Measurements from ENCODE around the gene WASF2.
A peak's percentile ranks its signal among the peaks of the same experiment; 100 is the strongest.

Gene WASF2

GRCh38 chr1:27521861-27522431 is 32.0 kb upstream of the WASF2 start:
- no peaks in the 10 kb centered on the region for H3K9me3 ChIP-seq (ENCODE audit: control insufficient read depth, low read length)
- no peaks in the 10 kb centered on the region for H3K36me3 ChIP-seq (ENCODE audit: control insufficient read depth, insufficient read depth, low read length)
- peak overlapping the region; percentile 69 for H3K4me3 ChIP-seq (ENCODE audit: insufficient read depth, low read depth, low read length, poor library complexity, severe bottlenecking)
- no peak for DNase-seq
- no peaks in the 10 kb centered on the region for H3K27me3 ChIP-seq (replicated peaks; ENCODE audit: control insufficient read depth, insufficient read depth, low read length, poor library complexity, severe bottlenecking)
- H3K4me1 ChIP-seq (ENCODE audit: control insufficient read depth, insufficient read depth, low read length, poor library complexity, severe bottlenecking), result peaks cover 52% of the 10 kb centered on the region
- peak overlapping the region; percentile 77 for H3K27ac ChIP-seq (ENCODE audit: insufficient read depth, low read length, poor library complexity, severe bottlenecking)

- Histone ChIP-seq H3K27ac (ENCODE audit: insufficient read depth, low read length, poor library complexity, severe bottlenecking) (peak overlapping the region; percentile 77), H3K4me3 (ENCODE audit: insufficient read depth, low read depth, low read length, poor library complexity, severe bottlenecking) (peak overlapping the region; percentile 69), H3K4me1 (ENCODE audit: control insufficient read depth, insufficient read depth, low read length, poor library complexity, severe bottlenecking) (peaks cover 46% of the 10 kb centered on the region), H3K9me3 (ENCODE audit: control insufficient read depth, low read length) (no peaks in the 10 kb centered on the region), H3K36me3 (ENCODE audit: control insufficient read depth, insufficient read depth, low read length) (no peaks in the 10 kb centered on the region), H3K27me3 (replicated peaks; ENCODE audit: control insufficient read depth, insufficient read depth, low read length, poor library complexity, severe bottlenecking) (no peaks in the 10 kb centered on the region)
- peak in 1 of 3 donors; percentile 29 for DNase-seq
Observed at GRCh38 chr1:27521336-27521831, 31.4 kb upstream of the WASF2 start.

DNA sequence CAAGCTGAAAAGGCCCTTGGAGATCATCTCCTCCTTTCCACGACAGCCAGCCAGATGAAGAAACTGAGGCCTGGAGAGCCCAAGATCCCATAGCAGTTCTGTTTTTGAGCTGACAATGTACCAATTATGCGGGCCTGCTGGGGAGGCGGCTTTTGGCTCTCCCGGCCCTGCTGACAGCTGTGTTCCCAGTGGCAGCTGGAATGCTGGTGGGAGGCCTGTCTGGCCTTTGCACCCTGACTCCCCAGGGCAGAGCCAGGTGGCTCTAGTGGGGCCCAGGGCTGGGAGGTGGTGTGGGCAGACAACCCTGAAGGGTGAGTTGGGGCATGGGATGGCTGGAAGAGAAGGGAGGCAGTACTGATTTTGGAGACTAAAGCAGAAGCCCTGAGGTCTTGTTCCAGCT is 30.7 kb upstream of the WASF2 start:
- no peak for DNase-seq
- H3K27ac ChIP-seq (ENCODE audit: insufficient read depth, low read length, poor library complexity, severe bottlenecking), result peak overlapping the region; percentile 77
- H3K4me1 ChIP-seq (ENCODE audit: control insufficient read depth, insufficient read depth, low read length, poor library complexity, severe bottlenecking), result peaks cover 39% of the 10 kb centered on the region
- no peaks in the 10 kb centered on the region for H3K36me3 ChIP-seq (ENCODE audit: control insufficient read depth, insufficient read depth, low read length)
- H3K9me3 ChIP-seq (ENCODE audit: control insufficient read depth, low read length), result no peaks in the 10 kb centered on the region
- no peak overlapping the region for H3K4me3 ChIP-seq (ENCODE audit: insufficient read depth, low read depth, low read length, poor library complexity, severe bottlenecking)
- H3K27me3 ChIP-seq (replicated peaks; ENCODE audit: control insufficient read depth, insufficient read depth, low read length, poor library complexity, severe bottlenecking), result no peaks in the 10 kb centered on the region

GRCh38 chr1:27519331-27520258 is 29.6 kb upstream of the WASF2 start:
- Histone ChIP-seq H3K27me3 (replicated peaks; ENCODE audit: control insufficient read depth, insufficient read depth, low read length, poor library complexity, severe bottlenecking) (no peaks in the 10 kb centered on the region), H3K4me1 (ENCODE audit: control insufficient read depth, insufficient read depth, low read length, poor library complexity, severe bottlenecking) (peaks cover 28% of the 10 kb centered on the region), H3K27ac (ENCODE audit: insufficient read depth, low read length, poor library complexity, severe bottlenecking) (no peak overlapping the region), H3K36me3 (ENCODE audit: control insufficient read depth, insufficient read depth, low read length) (no peaks in the 10 kb centered on the region), H3K4me3 (ENCODE audit: insufficient read depth, low read depth, low read length, poor library complexity, severe bottlenecking) (no peak overlapping the region), H3K9me3 (ENCODE audit: control insufficient read depth, low read length) (no peaks in the 10 kb centered on the region)
- DNase-seq, result no peak

DNA sequence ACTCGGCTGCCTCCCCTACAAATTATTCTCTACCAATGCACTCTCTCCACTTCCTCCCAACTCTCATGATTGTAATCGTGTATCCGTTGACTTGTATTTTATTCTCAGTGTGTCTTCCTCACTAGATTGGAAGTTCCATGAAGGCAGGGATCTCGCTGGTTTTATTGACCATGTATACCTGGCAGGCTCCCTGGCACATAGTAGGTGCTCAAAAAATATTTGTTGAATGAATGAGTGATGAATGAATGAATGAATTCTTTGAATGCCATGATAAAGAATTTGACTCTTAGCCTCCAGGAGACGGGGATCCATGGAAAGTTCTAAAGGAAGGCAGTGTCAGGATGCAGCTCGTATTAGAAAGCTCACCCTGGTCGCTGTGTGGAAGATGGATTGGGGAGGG is 28.8 kb upstream of the WASF2 start:
- H3K27ac ChIP-seq (ENCODE audit: insufficient read depth, low read length, poor library complexity, severe bottlenecking), result no peak overlapping the region
- H3K27me3 ChIP-seq (replicated peaks; ENCODE audit: control insufficient read depth, insufficient read depth, low read length, poor library complexity, severe bottlenecking), result no peaks in the 10 kb centered on the region
- H3K4me3 ChIP-seq (ENCODE audit: insufficient read depth, low read depth, low read length, poor library complexity, severe bottlenecking), result no peak overlapping the region
- H3K9me3 ChIP-seq (ENCODE audit: control insufficient read depth, low read length), result no peaks in the 10 kb centered on the region
- H3K4me1 ChIP-seq (ENCODE audit: control insufficient read depth, insufficient read depth, low read length, poor library complexity, severe bottlenecking), result peaks cover 23% of the 10 kb centered on the region
- H3K36me3 ChIP-seq (ENCODE audit: control insufficient read depth, insufficient read depth, low read length), result no peaks in the 10 kb centered on the region
- no peak for DNase-seq

DNA sequence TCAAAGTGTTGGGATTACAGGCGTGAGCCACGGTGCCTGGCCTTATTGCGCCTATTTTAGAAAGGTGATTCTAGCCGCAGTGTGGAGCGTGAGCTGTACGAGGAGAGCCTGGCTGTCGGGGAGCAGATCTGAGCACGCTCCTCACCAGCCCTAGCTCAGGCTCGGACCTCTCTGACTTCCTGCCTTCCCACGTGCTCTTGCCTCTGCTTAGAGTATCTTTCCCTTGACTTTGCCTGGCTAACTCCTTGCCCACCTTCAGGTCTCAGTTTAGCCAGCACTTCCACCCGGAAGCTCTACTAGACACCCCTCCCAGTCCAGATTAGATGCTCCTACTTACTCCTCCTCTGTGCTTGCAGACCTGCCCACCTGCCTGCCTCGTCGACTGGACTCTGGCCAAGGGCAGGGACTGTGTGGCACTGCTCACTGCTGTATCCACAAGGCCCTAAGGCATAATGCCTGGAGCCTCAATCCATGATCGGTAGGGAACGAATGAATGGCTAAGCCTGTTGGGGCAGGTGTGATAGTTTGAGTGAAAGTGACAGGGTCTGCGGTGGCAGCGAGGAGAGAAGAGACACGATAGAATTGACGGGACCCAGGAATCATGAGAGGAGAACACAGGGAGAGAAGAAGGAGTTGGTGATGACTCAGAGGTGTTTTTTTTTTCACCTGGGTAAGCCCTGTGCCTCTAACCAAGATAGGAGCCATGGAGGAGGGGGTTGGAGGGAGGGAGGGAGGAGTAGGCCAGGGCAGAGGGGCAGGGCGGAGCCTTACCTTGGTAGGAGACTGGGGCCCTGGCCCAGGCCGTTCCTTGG is 28.1 kb upstream of the WASF2 start:
- no peak overlapping the region for H3K4me3 ChIP-seq (ENCODE audit: insufficient read depth, low read depth, low read length, poor library complexity, severe bottlenecking)
- no peaks in the 10 kb centered on the region for H3K27me3 ChIP-seq (replicated peaks; ENCODE audit: control insufficient read depth, insufficient read depth, low read length, poor library complexity, severe bottlenecking)
- DNase-seq, result no peak
- peaks cover 16% of the 10 kb centered on the region for H3K4me1 ChIP-seq (ENCODE audit: control insufficient read depth, insufficient read depth, low read length, poor library complexity, severe bottlenecking)
- H3K36me3 ChIP-seq (ENCODE audit: control insufficient read depth, insufficient read depth, low read length), result no peaks in the 10 kb centered on the region
- H3K9me3 ChIP-seq (ENCODE audit: control insufficient read depth, low read length), result no peaks in the 10 kb centered on the region
- H3K27ac ChIP-seq (ENCODE audit: insufficient read depth, low read length, poor library complexity, severe bottlenecking), result no peak overlapping the region

DNA sequence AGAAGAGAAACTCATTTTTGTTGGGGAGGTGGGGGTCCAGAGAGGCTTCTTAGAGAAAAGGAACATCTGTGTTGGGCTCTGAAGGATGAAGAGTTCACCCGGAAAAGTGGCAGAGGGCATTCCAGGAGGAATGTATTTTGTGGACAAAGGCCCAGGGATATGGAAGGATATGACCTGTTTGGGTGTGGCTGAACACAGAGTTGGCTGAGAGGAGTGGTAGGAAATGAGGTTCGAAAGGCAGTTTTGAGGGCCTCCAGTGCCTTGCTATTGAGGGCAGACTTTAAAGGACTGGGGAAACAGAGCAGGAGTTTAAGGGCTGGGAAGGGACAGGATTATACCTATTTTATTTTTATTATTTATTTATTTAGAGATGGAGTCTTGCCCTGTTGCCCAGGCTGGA is 27.3 kb upstream of the WASF2 start:
- Histone ChIP-seq H3K9me3 (ENCODE audit: control insufficient read depth, low read length) (no peaks in the 10 kb centered on the region), H3K36me3 (ENCODE audit: control insufficient read depth, insufficient read depth, low read length) (no peaks in the 10 kb centered on the region), H3K27ac (ENCODE audit: insufficient read depth, low read length, poor library complexity, severe bottlenecking) (no peak overlapping the region), H3K27me3 (replicated peaks; ENCODE audit: control insufficient read depth, insufficient read depth, low read length, poor library complexity, severe bottlenecking) (no peaks in the 10 kb centered on the region), H3K4me3 (ENCODE audit: insufficient read depth, low read depth, low read length, poor library complexity, severe bottlenecking) (no peak overlapping the region), H3K4me1 (ENCODE audit: control insufficient read depth, insufficient read depth, low read length, poor library complexity, severe bottlenecking) (peaks cover 12% of the 10 kb centered on the region)
- no peak for DNase-seq

GRCh38 chr1:27515626-27516025 is 25.7 kb upstream of the WASF2 start:
- DNase-seq, result no peak
- Histone ChIP-seq H3K9me3 (ENCODE audit: control insufficient read depth, low read length) (no peaks in the 10 kb centered on the region), H3K27me3 (replicated peaks; ENCODE audit: control insufficient read depth, insufficient read depth, low read length, poor library complexity, severe bottlenecking) (no peaks in the 10 kb centered on the region), H3K27ac (ENCODE audit: insufficient read depth, low read length, poor library complexity, severe bottlenecking) (no peak overlapping the region), H3K4me3 (ENCODE audit: insufficient read depth, low read depth, low read length, poor library complexity, severe bottlenecking) (no peak overlapping the region), H3K36me3 (ENCODE audit: control insufficient read depth, insufficient read depth, low read length) (no peaks in the 10 kb centered on the region), H3K4me1 (ENCODE audit: control insufficient read depth, insufficient read depth, low read length, poor library complexity, severe bottlenecking) (peaks cover 2% of the 10 kb centered on the region)

GRCh38 chr1:27513958-27514357 is 24.0 kb upstream of the WASF2 start:
- Histone ChIP-seq H3K4me1 (ENCODE audit: control insufficient read depth, insufficient read depth, low read length, poor library complexity, severe bottlenecking) (no peaks in the 10 kb centered on the region), H3K9me3 (ENCODE audit: control insufficient read depth, low read length) (no peaks in the 10 kb centered on the region), H3K36me3 (ENCODE audit: control insufficient read depth, insufficient read depth, low read length) (no peaks in the 10 kb centered on the region), H3K27me3 (replicated peaks; ENCODE audit: control insufficient read depth, insufficient read depth, low read length, poor library complexity, severe bottlenecking) (no peaks in the 10 kb centered on the region), H3K4me3 (ENCODE audit: insufficient read depth, low read depth, low read length, poor library complexity, severe bottlenecking) (no peak overlapping the region), H3K27ac (ENCODE audit: insufficient read depth, low read length, poor library complexity, severe bottlenecking) (no peak overlapping the region)
- DNase-seq, result no peak
